Measurements from ENCODE around the gene COX6B1. TPM values are rescaled to one million over a fixed set of nuclear protein-coding genes. Genes with fewer than 3 reads are reported as not detected.

COX6B1 gene
- total and polyA plus RNA-seq, 2 donors from 2014 or later: 323 to 1,951 TPM

- no peaks in the 10 kb centered on the region for H3K9me3 ChIP-seq (ENCODE audit: control insufficient read depth in 2 of 3, insufficient read depth in 1 of 3, low read length in 3 of 3)
- no peak for DNase-seq
- no peaks in the 10 kb centered on the region for H3K4me1 ChIP-seq (ENCODE audit: control insufficient read depth in 2 of 3, insufficient read depth in 2 of 3, low read depth in 1 of 3, low read length in 3 of 3)
- no peak overlapping the region for H3K9ac ChIP-seq (ENCODE audit: low read length in 3 of 3)
- no peak overlapping the region for H3K27ac ChIP-seq (ENCODE audit: low read depth in 2 of 2, low read length in 2 of 2)
- H3K27me3 ChIP-seq (ENCODE audit: control insufficient read depth, insufficient read depth, low read length): no peaks in the 10 kb centered on the region
- peaks cover 0 to 31% (median 30%) of the 10 kb centered on the region in 3 donors for H3K36me3 ChIP-seq (ENCODE audit: control insufficient read depth in 2 of 3, insufficient read depth in 3 of 3, low read length in 3 of 3)
- intact Hi-C loops (cut with DNase I): no loop called here
- no peak overlapping the region for H3K4me3 ChIP-seq (ENCODE audit: low read length in 3 of 3)
- FAIRE-seq: no peak
- no peak for TF ChIP-seq CTCF (IDR thresholded peaks at IDR 0.05; ENCODE audit: borderline replicate concordance, extremely low read depth, insufficient read depth)
Measured at GRCh38 chr19:35636651-35637050, 11.5 kb upstream of the COX6B1 start.

- TF ChIP-seq CTCF (IDR thresholded peaks at IDR 0.05; ENCODE audit: borderline replicate concordance, extremely low read depth, insufficient read depth): no peak
- intact Hi-C loops (cut with DNase I): no loop called here
- H3K27me3 ChIP-seq (ENCODE audit: control insufficient read depth, insufficient read depth, low read length): no peaks in the 10 kb centered on the region
- no peaks in the 10 kb centered on the region for H3K9me3 ChIP-seq (ENCODE audit: control insufficient read depth in 2 of 3, insufficient read depth in 1 of 3, low read length in 3 of 3)
- no peak overlapping the region for H3K9ac ChIP-seq (ENCODE audit: low read length in 3 of 3)
- peaks cover 0 to 27% (median 26%) of the 10 kb centered on the region in 3 donors for H3K36me3 ChIP-seq (ENCODE audit: control insufficient read depth in 2 of 3, insufficient read depth in 3 of 3, low read length in 3 of 3)
- H3K4me1 ChIP-seq (ENCODE audit: control insufficient read depth in 2 of 3, insufficient read depth in 2 of 3, low read depth in 1 of 3, low read length in 3 of 3): no peaks in the 10 kb centered on the region
- no peak overlapping the region for H3K27ac ChIP-seq (ENCODE audit: low read depth in 2 of 2, low read length in 2 of 2)
- FAIRE-seq: no peak
- H3K4me3 ChIP-seq (ENCODE audit: low read length in 3 of 3): no peak overlapping the region
- DNase-seq: no peak
Measured at GRCh38 chr19:35637165-35637564, 11.0 kb upstream of the COX6B1 start.

GRCh38 chr19:35639321-35639639 is 8.8 kb upstream of the COX6B1 start:
- no peak overlapping the region for H3K27ac ChIP-seq (ENCODE audit: low read depth in 2 of 2, low read length in 2 of 2)
- no peak for TF ChIP-seq CTCF (IDR thresholded peaks at IDR 0.05; ENCODE audit: borderline replicate concordance, extremely low read depth, insufficient read depth)
- intact Hi-C loops (cut with DNase I): no loop called here
- H3K9ac ChIP-seq (ENCODE audit: low read length in 3 of 3): no peak overlapping the region
- H3K4me3 ChIP-seq (ENCODE audit: low read length in 3 of 3): no peak overlapping the region
- peaks cover 0 to 5% (median 0%) of the 10 kb centered on the region in 3 donors for H3K4me1 ChIP-seq (ENCODE audit: control insufficient read depth in 2 of 3, insufficient read depth in 2 of 3, low read depth in 1 of 3, low read length in 3 of 3)
- no peak for FAIRE-seq
- no peaks in the 10 kb centered on the region for H3K9me3 ChIP-seq (ENCODE audit: control insufficient read depth in 2 of 3, insufficient read depth in 1 of 3, low read length in 3 of 3)
- no peaks in the 10 kb centered on the region for H3K27me3 ChIP-seq (ENCODE audit: control insufficient read depth, insufficient read depth, low read length)
- DNase-seq: peak in 1 of 5 donors; percentile 32
- H3K36me3 ChIP-seq (ENCODE audit: control insufficient read depth in 2 of 3, insufficient read depth in 3 of 3, low read length in 3 of 3): peaks cover 0 to 16% (median 12%) of the 10 kb centered on the region in 3 donors

GRCh38 chr19:35639863-35640262 is 8.3 kb upstream of the COX6B1 start:
- Histone ChIP-seq H3K36me3 (ENCODE audit: control insufficient read depth in 2 of 3, insufficient read depth in 3 of 3, low read length in 3 of 3) (peaks cover 0 to 15% (median 10%) of the 10 kb centered on the region in 3 donors), H3K9me3 (ENCODE audit: control insufficient read depth in 2 of 3, insufficient read depth in 1 of 3, low read length in 3 of 3) (no peaks in the 10 kb centered on the region), H3K4me1 (ENCODE audit: control insufficient read depth in 2 of 3, insufficient read depth in 2 of 3, low read depth in 1 of 3, low read length in 3 of 3) (peaks cover 0 to 5% (median 0%) of the 10 kb centered on the region in 3 donors), H3K9ac (ENCODE audit: low read length in 3 of 3) (no peak overlapping the region), H3K4me3 (ENCODE audit: low read length in 3 of 3) (no peak overlapping the region), H3K27me3 (ENCODE audit: control insufficient read depth, insufficient read depth, low read length) (no peaks in the 10 kb centered on the region), H3K27ac (ENCODE audit: low read depth in 2 of 2, low read length in 2 of 2) (no peak overlapping the region)
- DNase-seq (no peak), FAIRE-seq (no peak)
- no peak for TF ChIP-seq CTCF (IDR thresholded peaks at IDR 0.05; ENCODE audit: borderline replicate concordance, extremely low read depth, insufficient read depth)
- intact Hi-C loops (cut with DNase I): no loop called here

Data from kidney (tissue), 14 donors.